Skeletal muscle satellite cell (primary cell): ENCODE measurements around the gene CYP2R1.

Experiments
- H3K27me3 ChIP-seq: 2 replicates; pipeline ENCODE4 v1.7.0; 2013; ENCODE audit warnings: low read length; ENCODE audit not compliant: control insufficient read depth, insufficient read depth
- H3K36me3 ChIP-seq: 2 replicates; pipeline ENCODE4 v1.7.0; 2013; ENCODE audit warnings: mild to moderate bottlenecking, control low read depth, low read length; ENCODE audit not compliant: insufficient read depth
- H3K4me1 ChIP-seq: 2 replicates; pipeline ENCODE4 v1.7.0; 2013; ENCODE audit warnings: low read length; ENCODE audit not compliant: control insufficient read depth, insufficient read depth
- H3K4me2 ChIP-seq: 2 replicates; pipeline ENCODE4 v1.7.0; 2013; ENCODE audit warnings: mild to moderate bottlenecking, low read length
- H3K4me3 ChIP-seq: 2 replicates; pipeline ENCODE4 v1.7.0; 2013; ENCODE audit warnings: low read length
- H3K9ac ChIP-seq: 2 replicates; pipeline ENCODE4 v1.7.0; 2013; ENCODE audit warnings: mild to moderate bottlenecking, low read depth, low read length, moderate library complexity
- H3K9me3 ChIP-seq: replicated peaks from 2 replicates; pipeline ENCODE4 v1.7.0; 2013; ENCODE audit warnings: mild to moderate bottlenecking, control low read depth, low read length

CYP2R1 gene

DNA sequence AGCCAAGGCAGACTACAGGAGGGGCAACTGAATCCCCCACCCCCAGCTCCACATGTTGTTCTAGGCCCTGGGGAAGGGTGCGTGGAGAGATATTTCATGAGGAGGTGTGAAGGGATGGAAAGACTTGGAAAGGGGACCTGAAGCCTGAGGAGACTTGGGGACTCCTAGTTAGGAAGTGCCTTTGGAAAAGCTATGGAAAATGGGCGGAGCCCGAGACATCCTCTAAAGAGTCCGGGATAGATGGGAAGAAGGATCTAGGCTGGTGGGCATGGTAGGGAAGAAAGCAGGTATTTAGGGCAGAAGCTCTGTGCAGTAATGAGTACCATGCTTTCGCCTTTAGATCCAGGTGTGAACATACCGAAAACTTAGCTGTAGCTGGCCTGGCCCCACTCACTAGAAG is 15.0 kb upstream of the CYP2R1 start:
- no peak overlapping the region for H3K9ac ChIP-seq
- no peak overlapping the region for H3K4me3 ChIP-seq

DNA sequence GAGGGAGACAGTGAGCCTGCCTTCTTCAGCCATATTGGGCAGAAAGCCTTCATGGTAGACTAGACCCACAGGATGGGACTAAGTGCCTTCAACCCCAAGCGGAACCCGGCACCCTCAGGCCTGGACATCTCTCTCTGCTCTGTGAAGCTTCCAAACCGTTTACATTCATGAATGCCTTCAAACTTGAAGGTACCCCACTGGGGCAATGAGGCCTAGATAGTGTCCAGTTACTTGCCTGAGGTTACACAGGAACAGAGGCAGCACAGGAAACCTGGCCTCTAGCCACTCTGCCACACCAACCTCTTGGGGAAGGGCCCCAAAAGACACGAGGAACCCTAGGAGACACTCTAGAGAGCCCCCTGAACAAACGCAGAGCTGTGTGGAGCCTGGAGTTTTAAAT is 14.5 kb upstream of the CYP2R1 start:
- Histone ChIP-seq H3K4me3 (no peak overlapping the region), H3K36me3 (no peaks in the 10 kb centered on the region), H3K9ac (no peak overlapping the region), H3K4me2 (no peak overlapping the region), H3K9me3 (no peaks in the 10 kb centered on the region), H3K27me3 (peaks cover 11% of the 10 kb centered on the region), H3K4me1 (peaks cover 4% of the 10 kb centered on the region)

More for the DNA sequence above, 15.0 kb upstream of the CYP2R1 start:
- no peaks in the 10 kb centered on the region for H3K36me3 ChIP-seq
- peaks cover 4% of the 10 kb centered on the region for H3K4me1 ChIP-seq
- H3K4me2 ChIP-seq, result no peak overlapping the region
- peaks cover 11% of the 10 kb centered on the region for H3K27me3 ChIP-seq
- no peaks in the 10 kb centered on the region for H3K9me3 ChIP-seq

- Histone ChIP-seq H3K9ac (peak overlapping the region; percentile 63), H3K27me3 (peaks cover 7% of the 10 kb centered on the region), H3K36me3 (no peaks in the 10 kb centered on the region), H3K9me3 (no peaks in the 10 kb centered on the region), H3K4me2 (peak overlapping the region; percentile 92), H3K4me3 (peak overlapping the region; percentile 72), H3K4me1 (peaks cover 4% of the 10 kb centered on the region)
Observed at GRCh38 chr11:14905104-14906033, 13.3 kb upstream of the CYP2R1 start.

GRCh38 chr11:14904745-14905103 is 12.7 kb upstream of the CYP2R1 start:
- Histone ChIP-seq H3K9me3 (no peaks in the 10 kb centered on the region), H3K4me2 (peak overlapping the region; percentile 92), H3K4me3 (peak overlapping the region; percentile 72), H3K36me3 (no peaks in the 10 kb centered on the region), H3K27me3 (peaks cover 7% of the 10 kb centered on the region), H3K9ac (peak overlapping the region; percentile 63), H3K4me1 (peaks cover 4% of the 10 kb centered on the region)

GRCh38 chr11:14902650-14903350 is 10.8 kb upstream of the CYP2R1 start:
- Histone ChIP-seq H3K36me3 (no peaks in the 10 kb centered on the region), H3K9ac (no peak overlapping the region), H3K4me1 (peaks cover 4% of the 10 kb centered on the region), H3K9me3 (no peaks in the 10 kb centered on the region), H3K4me3 (no peak overlapping the region), H3K27me3 (peaks cover 9% of the 10 kb centered on the region), H3K4me2 (no peak overlapping the region)

- no peak overlapping the region for H3K4me3 ChIP-seq
- H3K4me1 ChIP-seq, result no peaks in the 10 kb centered on the region
- H3K9ac ChIP-seq, result no peak overlapping the region
- no peak overlapping the region for H3K4me2 ChIP-seq
- H3K9me3 ChIP-seq, result no peaks in the 10 kb centered on the region
- H3K36me3 ChIP-seq, result no peaks in the 10 kb centered on the region
- peaks cover 5% of the 10 kb centered on the region for H3K27me3 ChIP-seq
Observed at GRCh38 chr11:14898906-14899305, 6.9 kb upstream of the CYP2R1 start.

- no peaks in the 10 kb centered on the region for H3K36me3 ChIP-seq
- no peak overlapping the region for H3K4me2 ChIP-seq
- H3K27me3 ChIP-seq, result peaks cover 8% of the 10 kb centered on the region
- H3K4me3 ChIP-seq, result no peak overlapping the region
- no peak overlapping the region for H3K9ac ChIP-seq
- no peaks in the 10 kb centered on the region for H3K4me1 ChIP-seq
- no peaks in the 10 kb centered on the region for H3K9me3 ChIP-seq
Observed at GRCh38 chr11:14898355-14898754, 6.3 kb upstream of the CYP2R1 start.

- Histone ChIP-seq H3K27me3 (peaks cover 8% of the 10 kb centered on the region), H3K4me1 (peaks cover 4% of the 10 kb centered on the region), H3K9me3 (no peaks in the 10 kb centered on the region), H3K9ac (no peak overlapping the region), H3K36me3 (no peaks in the 10 kb centered on the region), H3K4me2 (no peak overlapping the region), H3K4me3 (no peak overlapping the region)
Observed at GRCh38 chr11:14894657-14895598, 2.9 kb upstream of the CYP2R1 start.

GRCh38 chr11:14892577-14892976 is 546 bp upstream of the CYP2R1 start:
- Histone ChIP-seq H3K36me3 (no peaks in the 10 kb centered on the region), H3K9ac (no peak overlapping the region), H3K9me3 (no peaks in the 10 kb centered on the region), H3K27me3 (peaks cover 4% of the 10 kb centered on the region), H3K4me1 (peaks cover 4% of the 10 kb centered on the region), H3K4me2 (peak overlapping the region; percentile 99), H3K4me3 (peak overlapping the region; percentile 97)

GRCh38 chr11:14891143-14892035 is 642 bp downstream of the CYP2R1 start:
- H3K4me3 ChIP-seq, result peak overlapping the region; percentile 97
- H3K9ac ChIP-seq, result peak overlapping the region; percentile 81
- H3K4me2 ChIP-seq, result peak overlapping the region; percentile 99

More at GRCh38 chr11:14891143-14892035, 642 bp downstream of the CYP2R1 start:
- peaks cover 4% of the 10 kb centered on the region for H3K4me1 ChIP-seq
- no peaks in the 10 kb centered on the region for H3K9me3 ChIP-seq
- no peaks in the 10 kb centered on the region for H3K36me3 ChIP-seq
- peaks cover 4% of the 10 kb centered on the region for H3K27me3 ChIP-seq
